Measurements from ENCODE around the gene DYNC2H1.

DNA sequence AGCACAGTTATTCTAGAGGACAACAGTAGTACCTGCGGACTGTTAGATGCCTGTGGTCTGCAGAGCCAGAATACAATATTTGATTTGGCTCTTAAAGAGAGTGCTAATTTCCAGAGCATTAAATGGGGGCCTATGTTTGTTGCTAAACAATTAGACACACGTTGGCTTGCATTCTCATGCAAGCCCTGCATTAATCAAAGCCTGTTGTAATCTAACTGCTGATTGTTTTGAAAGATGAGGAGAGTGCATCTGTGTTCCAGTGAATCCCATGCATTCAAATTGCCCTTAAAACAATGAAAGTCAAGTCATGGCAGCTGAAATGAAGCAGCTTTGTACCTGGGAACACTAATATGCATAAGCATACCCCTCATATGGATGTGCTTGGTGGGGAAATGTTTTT lies 419.4 kb downstream of the DYNC2H1 start:
- TF ChIP-seq CTCF (IDR thresholded peaks at IDR 0.05) = no peak
- TF ChIP-seq POLR2A (IDR thresholded peaks at IDR 0.05) = no peak
- no peak for TF ChIP-seq POLR2AphosphoS5 (IDR thresholded peaks at IDR 0.05)
